HEK293 (cell line): ENCODE results near the gene SYDE2.

Experiments used
- CTCF ChIP-seq: fragments of 450-650 bp; formaldehyde crosslinking; IDR thresholded peaks from 2 replicates; pipeline ENCODE4 v1.5.1; 2016; ENCODE audit warnings: missing biosample characterization, missing genetic modification characterization
- HOXD13 ChIP-seq: sonication (generic); formaldehyde crosslinking; IDR thresholded peaks from 2 replicates; pipeline ENCODE4 v1.8.0; 2022; ENCODE audit warnings: missing genetic modification reagents, borderline replicate concordance
- KLF1 ChIP-seq: fragments of 450-650 bp; formaldehyde crosslinking; IDR thresholded peaks from 2 replicates; pipeline ENCODE4 v1.5.1; 2016; ENCODE audit warnings: missing biosample characterization, missing genetic modification characterization
- PBX3 ChIP-seq: sonication (generic); formaldehyde crosslinking; IDR thresholded peaks from 2 replicates; pipeline ENCODE4 v1.8.1; 2022; ENCODE audit warnings: mild to moderate bottlenecking, moderate library complexity, missing genetic modification reagents
- REST ChIP-seq: fragments of 450-650 bp; formaldehyde crosslinking; IDR thresholded peaks from 2 replicates; pipeline ENCODE4 v1.5.1; 2016; ENCODE audit warnings: missing biosample characterization, missing genetic modification characterization
- TCF7L2 ChIP-seq: IDR thresholded peaks from 2 replicates; pipeline ENCODE4 v1.6.1; 2011; ENCODE audit warnings: low read depth, mild to moderate bottlenecking, inconsistent platforms, low read length, moderate library complexity, borderline replicate concordance
- YY1 ChIP-seq: fragments of 450-650 bp; formaldehyde crosslinking; IDR thresholded peaks from 2 replicates; pipeline ENCODE4 v1.5.1; 2018; ENCODE audit warnings: missing biosample characterization, missing genetic modification characterization
- ZBTB49 ChIP-seq: fragments of 450-650 bp; formaldehyde crosslinking; IDR thresholded peaks from 2 replicates; pipeline ENCODE4 v1.5.1; 2016; ENCODE audit warnings: missing biosample characterization, missing genetic modification characterization, low read depth
- ZNF311 ChIP-seq: fragments of 450-650 bp; formaldehyde crosslinking; IDR thresholded peaks from 2 replicates; pipeline ENCODE4 v1.5.1; 2017; ENCODE audit warnings: missing biosample characterization, missing genetic modification characterization, borderline replicate concordance
- ZNF354C ChIP-seq: fragments of 450-650 bp; formaldehyde crosslinking; IDR thresholded peaks from 2 replicates; pipeline ENCODE4 v1.5.1; 2016; ENCODE audit warnings: missing biosample characterization, missing genetic modification characterization, low read depth, borderline replicate concordance
- ZNF391 ChIP-seq: fragments of 450-650 bp; formaldehyde crosslinking; IDR thresholded peaks from 2 replicates; pipeline ENCODE4 v1.5.1; 2016; ENCODE audit warnings: low read depth, missing biosample characterization, missing genetic modification characterization, borderline replicate concordance
- ZSCAN5A ChIP-seq: fragments of 450-650 bp; formaldehyde crosslinking; IDR thresholded peaks from 2 replicates; pipeline ENCODE4 v1.5.1; 2016; ENCODE audit warnings: missing biosample characterization, missing genetic modification characterization

GRCh38 chr1:85224295-85224694 lies 23.5 kb upstream of the SYDE2 start:
- TF ChIP-seq CTCF (tag by site-specific recombination) (no peak), PBX3 (CRISPR knock-in tag) (no peak), YY1 (tag by site-specific recombination) (no peak), TCF7L2 (no peak), REST (tag by site-specific recombination) (no peak), ZNF354C (tag by site-specific recombination) (no peak), KLF1 (no peak), ZNF311 (no peak), ZSCAN5A (tag by site-specific recombination) (no peak), ZBTB49 (tag by site-specific recombination) (no peak), HOXD13 (no peak), ZNF391 (tag by site-specific recombination) (no peak)
